Neural crest cell (in vitro differentiated cells): ENCODE results near the gene SCN3A. TPM values are rescaled to one million over a fixed set of nuclear protein-coding genes. Genes with fewer than 3 reads are reported as not detected.

Experiments used
- DNase-seq: peaks from one replicate; pipeline ENCODE4 v3.0.0; 2021; ENCODE audit warnings: low read depth, mixed read lengths, low spot score
- H3K27ac Mint-ChIP-seq: one replicate; pipeline ENCODE4 v1.8.0; 2021; ENCODE audit warnings: mild to moderate bottlenecking, mixed read lengths; ENCODE audit not compliant: unreplicated experiment
- H3K27me3 Mint-ChIP-seq: 2 replicates; pipeline ENCODE4 v1.8.0; 2021; ENCODE audit warnings: low read depth, mild to moderate bottlenecking, mixed read lengths
- H3K36me3 Mint-ChIP-seq: 2 replicates; pipeline ENCODE4 v1.8.0; 2021; ENCODE audit warnings: low read depth, mild to moderate bottlenecking, mixed read lengths
- H3K4me1 Mint-ChIP-seq: 2 replicates; pipeline ENCODE4 v1.8.0; 2021; ENCODE audit warnings: mixed read lengths
- H3K4me3 Mint-ChIP-seq: one replicate; pipeline ENCODE4 v1.8.0; 2021; ENCODE audit warnings: mild to moderate bottlenecking, mixed read lengths
- H3K9me3 Mint-ChIP-seq: 2 replicates; pipeline ENCODE4 v1.8.0; 2021; ENCODE audit warnings: mixed read lengths
- total RNA-seq: library from RNA; stranded (reverse); gene quantifications from 2 replicates; pipeline ENCODE4 v1.2.1, GENCODE V29; 2021
- TF ChIP-seq, protein P1 (sequence below): fragments of 200-600 bp; sonication (generic); conservative IDR thresholded peaks from 2 replicates; pipeline ENCODE4 v1.5.0; 2021; ENCODE audit warnings: antibody characterized with exemption, mild to moderate bottlenecking

SCN3A gene
- total RNA-seq, 1 donor from 2014 or later: 4.9 TPM

DNA sequence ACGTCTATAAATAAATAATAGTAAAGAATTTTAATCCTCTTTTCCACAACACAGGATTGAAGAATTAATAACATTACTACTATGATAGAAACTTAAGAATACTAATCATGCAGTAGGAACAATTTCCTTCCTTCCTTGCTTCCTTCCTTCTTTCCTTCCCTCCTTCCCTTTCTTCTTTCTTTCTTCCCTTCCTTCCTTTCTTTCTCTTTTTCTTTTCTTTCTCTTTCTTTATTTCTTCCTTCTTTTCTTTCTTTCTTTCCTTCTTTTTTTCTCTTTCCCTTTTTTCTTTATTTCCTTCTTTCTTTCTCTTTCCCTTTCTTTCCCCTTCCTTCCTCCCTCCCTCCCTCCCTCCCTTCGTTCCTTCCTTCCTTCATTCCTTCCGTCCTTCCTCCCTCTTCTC is 77.6 kb downstream of the SCN3A start:
- TF ChIP-seq, protein P1, sequence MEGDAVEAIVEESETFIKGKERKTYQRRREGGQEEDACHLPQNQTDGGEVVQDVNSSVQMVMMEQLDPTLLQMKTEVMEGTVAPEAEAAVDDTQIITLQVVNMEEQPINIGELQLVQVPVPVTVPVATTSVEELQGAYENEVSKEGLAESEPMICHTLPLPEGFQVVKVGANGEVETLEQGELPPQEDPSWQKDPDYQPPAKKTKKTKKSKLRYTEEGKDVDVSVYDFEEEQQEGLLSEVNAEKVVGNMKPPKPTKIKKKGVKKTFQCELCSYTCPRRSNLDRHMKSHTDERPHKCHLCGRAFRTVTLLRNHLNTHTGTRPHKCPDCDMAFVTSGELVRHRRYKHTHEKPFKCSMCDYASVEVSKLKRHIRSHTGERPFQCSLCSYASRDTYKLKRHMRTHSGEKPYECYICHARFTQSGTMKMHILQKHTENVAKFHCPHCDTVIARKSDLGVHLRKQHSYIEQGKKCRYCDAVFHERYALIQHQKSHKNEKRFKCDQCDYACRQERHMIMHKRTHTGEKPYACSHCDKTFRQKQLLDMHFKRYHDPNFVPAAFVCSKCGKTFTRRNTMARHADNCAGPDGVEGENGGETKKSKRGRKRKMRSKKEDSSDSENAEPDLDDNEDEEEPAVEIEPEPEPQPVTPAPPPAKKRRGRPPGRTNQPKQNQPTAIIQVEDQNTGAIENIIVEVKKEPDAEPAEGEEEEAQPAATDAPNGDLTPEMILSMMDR: no peak
- Mint-ChIP-seq H3K36me3 (no peaks in the 10 kb centered on the region), H3K4me3 (no peak overlapping the region)

DNA sequence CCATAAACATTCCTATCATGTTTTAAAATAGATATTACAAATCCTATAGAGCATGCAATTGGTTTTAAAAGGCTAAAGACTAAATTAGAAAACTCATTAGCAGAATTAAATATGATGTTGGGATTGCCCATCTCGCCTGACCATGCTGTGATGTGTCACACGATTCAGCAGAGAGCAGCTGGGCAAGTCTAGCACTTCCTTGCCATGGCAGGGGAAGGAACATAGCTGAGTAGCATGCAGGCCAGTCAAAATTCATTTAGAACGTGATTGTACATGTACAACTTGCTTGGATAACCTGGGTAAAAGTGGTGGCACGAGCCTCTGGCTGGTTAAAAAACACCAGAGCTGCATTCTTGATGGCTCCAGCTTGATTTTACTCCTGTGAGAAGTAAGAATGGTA is 81.3 kb downstream of the SCN3A start:
- peak overlapping the region; percentile 8 for H3K27ac Mint-ChIP-seq
- H3K4me1 Mint-ChIP-seq: peaks cover 4% of the 10 kb centered on the region
- TF ChIP-seq, protein P1: no peak

More for the DNA sequence above, 77.6 kb downstream of the SCN3A start:
- H3K9me3 Mint-ChIP-seq: peaks cover 3% of the 10 kb centered on the region
- no peaks in the 10 kb centered on the region for H3K27me3 Mint-ChIP-seq
- no peak for DNase-seq
- H3K27ac Mint-ChIP-seq: no peak overlapping the region
- no peaks in the 10 kb centered on the region for H3K4me1 Mint-ChIP-seq

DNA sequence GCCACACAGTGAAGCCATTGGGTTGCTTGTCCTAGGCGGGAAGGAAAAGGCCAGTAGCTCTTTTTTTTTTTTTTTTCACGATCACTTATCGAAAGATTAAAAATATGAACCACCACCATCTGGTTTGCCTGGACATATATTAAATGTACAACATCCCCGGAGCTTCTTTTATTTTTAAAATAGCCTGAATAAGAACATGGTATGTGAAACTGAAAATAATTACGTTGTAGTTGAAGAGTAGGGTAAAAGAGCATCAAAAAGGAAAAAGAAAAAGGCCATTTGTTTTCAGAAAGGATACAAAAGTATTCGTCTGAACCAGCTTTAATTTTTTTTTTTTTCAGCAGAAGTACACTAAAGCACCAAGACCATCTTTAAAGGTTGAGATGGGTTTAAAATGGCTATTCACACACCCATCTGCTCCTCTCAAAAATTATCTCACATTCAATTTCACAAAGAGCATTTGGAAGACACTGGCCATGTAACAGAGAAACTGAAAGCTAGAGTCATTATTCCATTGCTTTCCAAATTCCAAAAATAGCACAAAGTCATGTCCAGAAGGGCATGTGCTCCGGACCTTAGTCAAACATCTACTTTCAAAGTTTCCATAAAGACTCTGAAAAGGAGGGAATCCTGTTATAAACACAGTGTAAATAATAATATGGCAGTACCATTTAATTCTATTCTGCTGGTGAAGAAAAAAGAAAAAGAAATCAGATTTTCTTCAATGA is 82.9 kb downstream of the SCN3A start:
- DNase-seq: no peak
- no peak overlapping the region for H3K4me3 Mint-ChIP-seq
- TF ChIP-seq, protein P1: no peak

More for the DNA sequence above, 81.3 kb downstream of the SCN3A start:
- no peak overlapping the region for H3K4me3 Mint-ChIP-seq
- H3K36me3 Mint-ChIP-seq: no peaks in the 10 kb centered on the region
- no peak for DNase-seq
- H3K9me3 Mint-ChIP-seq: no peaks in the 10 kb centered on the region
- H3K27me3 Mint-ChIP-seq: no peaks in the 10 kb centered on the region

DNA sequence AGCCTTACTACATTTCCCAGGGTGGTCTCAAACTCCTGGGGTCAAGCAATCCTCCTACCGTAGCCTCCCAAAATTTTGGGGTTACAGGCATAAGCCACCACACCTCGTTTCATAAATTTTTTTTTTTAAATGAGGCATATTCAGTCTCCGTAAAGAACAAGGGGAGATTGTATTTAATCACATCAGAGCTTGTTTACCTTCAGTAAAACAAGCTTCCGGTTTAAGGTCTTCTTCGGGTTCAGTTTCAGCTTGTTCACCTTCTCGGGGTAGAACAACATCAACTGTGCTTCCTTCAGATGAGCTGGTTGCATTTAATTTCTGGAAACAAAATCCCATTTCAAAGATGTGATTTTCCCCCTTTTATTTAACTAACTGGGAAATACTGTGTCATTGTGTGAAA is 88.6 kb downstream of the SCN3A start:
- Mint-ChIP-seq H3K36me3 (no peaks in the 10 kb centered on the region), H3K9me3 (no peaks in the 10 kb centered on the region), H3K4me3 (no peak overlapping the region), H3K27ac (no peak overlapping the region), H3K27me3 (no peaks in the 10 kb centered on the region), H3K4me1 (peaks cover 20% of the 10 kb centered on the region)
- TF ChIP-seq, protein P1: no peak
- no peak for DNase-seq

More for the DNA sequence above, 82.9 kb downstream of the SCN3A start:
- Mint-ChIP-seq H3K4me1 (peaks cover 8% of the 10 kb centered on the region), H3K27ac (no peak overlapping the region), H3K9me3 (no peaks in the 10 kb centered on the region), H3K36me3 (no peaks in the 10 kb centered on the region), H3K27me3 (no peaks in the 10 kb centered on the region)

DNA sequence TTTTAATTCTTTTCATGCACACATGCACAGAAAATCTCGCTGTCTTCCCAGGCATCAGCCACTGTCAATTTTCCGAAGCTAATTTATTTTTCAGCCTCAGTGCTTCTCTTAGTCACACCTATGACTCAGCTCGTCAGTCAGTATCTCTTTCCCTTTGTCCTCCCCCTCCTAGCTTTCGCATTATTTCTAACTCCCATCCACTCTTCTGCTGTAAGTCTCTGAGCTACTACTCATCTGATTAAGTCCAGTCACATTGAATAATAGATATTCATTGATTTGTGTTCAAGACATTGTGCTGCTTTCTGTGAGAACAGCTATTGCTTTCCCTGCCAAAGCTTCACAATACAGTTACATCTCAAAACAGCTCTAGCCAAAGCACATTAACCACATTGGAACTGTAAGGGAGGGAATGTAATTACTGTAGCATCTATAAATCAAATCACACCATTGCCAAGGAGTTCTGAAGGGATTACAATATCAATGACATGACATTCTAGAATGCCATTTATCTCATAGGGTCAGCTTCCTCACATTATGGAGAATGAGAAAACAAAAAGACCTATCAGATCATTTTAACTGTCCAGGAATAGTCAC is 89.4 kb downstream of the SCN3A start:
- Mint-ChIP-seq H3K27me3 (no peaks in the 10 kb centered on the region), H3K4me3 (no peak overlapping the region), H3K9me3 (no peaks in the 10 kb centered on the region), H3K36me3 (no peaks in the 10 kb centered on the region), H3K27ac (no peak overlapping the region), H3K4me1 (peaks cover 20% of the 10 kb centered on the region)
- DNase-seq: no peak
- TF ChIP-seq, protein P1: no peak
